ES-I3 (cell line): ENCODE data around the gene WNT5A.
"Not testable (repeated sequence)": the region's sequence is repeated elsewhere in the genome, so short reads cannot be mapped to it uniquely, and the experiment has no call there.

Experiments
- H3K36me3 ChIP-seq: 2 replicates; pipeline ENCODE4 v1.6.1; 2013; ENCODE audit warnings: mild to moderate bottlenecking, low read length, control low read depth, moderate library complexity; ENCODE audit not compliant: insufficient read depth
- H3K4me1 ChIP-seq: 2 replicates; pipeline ENCODE4 v1.6.1; 2013; ENCODE audit warnings: mild to moderate bottlenecking, control low read depth, low read length; ENCODE audit not compliant: insufficient read depth
- H3K9ac ChIP-seq: 2 replicates; pipeline ENCODE4 v1.6.1; 2013; ENCODE audit warnings: low read depth, mild to moderate bottlenecking, low read length, moderate library complexity
- H3K9me3 ChIP-seq: 2 replicates; pipeline ENCODE4 v1.6.1; 2013; ENCODE audit warnings: mild to moderate bottlenecking, low read length, moderate library complexity; ENCODE audit not compliant: control insufficient read depth, insufficient read depth

Gene WNT5A

GRCh38 chr3:55515550-55516246 is 28.6 kb upstream of the WNT5A start:
- no peak overlapping the region for H3K9ac ChIP-seq
- no peaks in the 10 kb centered on the region for H3K36me3 ChIP-seq
- no peaks in the 10 kb centered on the region for H3K9me3 ChIP-seq
- peaks cover 17% of the 10 kb centered on the region for H3K4me1 ChIP-seq

- no peaks in the 10 kb centered on the region for H3K36me3 ChIP-seq
These were observed 27.9 kb upstream of the WNT5A start for GRCh38 chr3:55514962-55515361.

GRCh38 chr3:55512571-55513343 is 25.7 kb upstream of the WNT5A start:
- no peak overlapping the region for H3K9ac ChIP-seq
- no peaks in the 10 kb centered on the region for H3K36me3 ChIP-seq
- peaks cover 17% of the 10 kb centered on the region for H3K4me1 ChIP-seq
- no peaks in the 10 kb centered on the region for H3K9me3 ChIP-seq

More at GRCh38 chr3:55514962-55515361, 27.9 kb upstream of the WNT5A start:
- H3K9me3 ChIP-seq = no peaks in the 10 kb centered on the region
- H3K9ac ChIP-seq = no peak overlapping the region
- peaks cover 17% of the 10 kb centered on the region for H3K4me1 ChIP-seq

- H3K9me3 ChIP-seq = no peaks in the 10 kb centered on the region
- peaks cover 17% of the 10 kb centered on the region for H3K4me1 ChIP-seq
- no peak overlapping the region for H3K9ac ChIP-seq
- H3K36me3 ChIP-seq = no peaks in the 10 kb centered on the region
These were observed 24.9 kb upstream of the WNT5A start for GRCh38 chr3:55511895-55512570.

- Histone ChIP-seq H3K9me3 (no peaks in the 10 kb centered on the region), H3K9ac (no peak overlapping the region), H3K4me1 (peaks cover 26% of the 10 kb centered on the region), H3K36me3 (no peaks in the 10 kb centered on the region)
These were observed 21.2 kb upstream of the WNT5A start for GRCh38 chr3:55508335-55508734.

GRCh38 chr3:55507808-55508207 is 20.7 kb upstream of the WNT5A start:
- no peak overlapping the region for H3K9ac ChIP-seq
- H3K9me3 ChIP-seq = no peaks in the 10 kb centered on the region
- no peaks in the 10 kb centered on the region for H3K36me3 ChIP-seq
- peaks cover 20% of the 10 kb centered on the region for H3K4me1 ChIP-seq

- H3K36me3 ChIP-seq = no peaks in the 10 kb centered on the region
- 0 out of 2 replicates have a peak, but pooled peaks cover 10% of the 10 kb centered on the region for H3K4me1 ChIP-seq
- H3K9ac ChIP-seq = no peak overlapping the region
- H3K9me3 ChIP-seq = no peaks in the 10 kb centered on the region
These were observed 18.7 kb upstream of the WNT5A start for GRCh38 chr3:55505776-55506175.

GRCh38 chr3:55505102-55505501 is 18.0 kb upstream of the WNT5A start:
- not testable (repeated sequence) for H3K4me1 ChIP-seq, H3K9me3 ChIP-seq, H3K9ac ChIP-seq, H3K36me3 ChIP-seq

- Histone ChIP-seq H3K9ac (no peak overlapping the region), H3K9me3 (no peaks in the 10 kb centered on the region), H3K36me3 (no peaks in the 10 kb centered on the region), H3K4me1 (0 out of 2 replicates have a peak, but pooled peaks cover 10% of the 10 kb centered on the region)
These were observed 14.8 kb upstream of the WNT5A start for GRCh38 chr3:55501905-55502304.

GRCh38 chr3:55500555-55501330 is 13.6 kb upstream of the WNT5A start:
- Histone ChIP-seq H3K36me3 (no peaks in the 10 kb centered on the region), H3K9me3 (no peaks in the 10 kb centered on the region), H3K9ac (no peak overlapping the region), H3K4me1 (0 out of 2 replicates have a peak, but pooled peaks cover 10% of the 10 kb centered on the region)

GRCh38 chr3:55498520-55498919 is 11.4 kb upstream of the WNT5A start:
- H3K4me1 ChIP-seq = no peaks in the 10 kb centered on the region
- H3K9ac ChIP-seq = no peak overlapping the region
- no peaks in the 10 kb centered on the region for H3K9me3 ChIP-seq
- H3K36me3 ChIP-seq = no peaks in the 10 kb centered on the region

- Histone ChIP-seq H3K36me3 (no peaks in the 10 kb centered on the region), H3K9ac (no peak overlapping the region), H3K4me1 (no peaks in the 10 kb centered on the region), H3K9me3 (no peaks in the 10 kb centered on the region)
These were observed 10.1 kb upstream of the WNT5A start for GRCh38 chr3:55497250-55497649.

GRCh38 chr3:55494976-55495375 is 7.9 kb upstream of the WNT5A start:
- Histone ChIP-seq H3K9ac (no peak overlapping the region), H3K4me1 (peaks cover 5% of the 10 kb centered on the region; the same call in 1 of the 2 replicates), H3K36me3 (no peaks in the 10 kb centered on the region), H3K9me3 (no peaks in the 10 kb centered on the region)

GRCh38 chr3:55492976-55493375 is 5.9 kb upstream of the WNT5A start:
- Histone ChIP-seq H3K4me1 (peaks cover 5% of the 10 kb centered on the region; the same call in 1 of the 2 replicates), H3K36me3 (no peaks in the 10 kb centered on the region)

More at GRCh38 chr3:55492976-55493375, 5.9 kb upstream of the WNT5A start:
- Histone ChIP-seq H3K9ac (no peak overlapping the region), H3K9me3 (no peaks in the 10 kb centered on the region)
